ENCODE measurements around the gene SETD2.

Gene SETD2

DNA sequence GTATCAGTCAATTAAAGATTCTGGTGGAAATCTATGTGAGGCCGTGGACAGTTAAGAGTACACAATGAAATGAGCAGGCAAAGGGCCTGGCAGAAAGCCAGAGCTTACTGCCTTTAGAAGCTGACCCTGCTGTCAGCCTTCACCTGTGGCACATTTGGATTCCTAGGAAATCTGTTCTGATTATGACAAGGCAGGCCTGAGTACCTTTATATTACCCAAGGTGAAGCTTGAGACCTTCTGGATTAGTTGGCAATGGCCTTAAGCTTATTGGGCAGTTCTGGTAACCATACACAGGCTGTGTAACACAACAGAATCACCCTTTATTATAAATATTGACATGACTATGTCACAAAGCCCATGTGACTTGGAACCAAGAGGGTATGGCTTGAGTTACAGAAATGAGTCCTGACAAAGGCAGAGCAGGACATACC, 141.3 kb downstream of the SETD2 start:
- H3K4me3 ChIP-seq (ENCODE audit: low read depth, low read length), result no peak overlapping the region
- no peak for TF ChIP-seq CTCF (IDR thresholded peaks at IDR 0.05; ENCODE audit: low read depth, low read length, missing control alignments)
- no peak for DNase-seq (ENCODE audit: low read depth)

DNA sequence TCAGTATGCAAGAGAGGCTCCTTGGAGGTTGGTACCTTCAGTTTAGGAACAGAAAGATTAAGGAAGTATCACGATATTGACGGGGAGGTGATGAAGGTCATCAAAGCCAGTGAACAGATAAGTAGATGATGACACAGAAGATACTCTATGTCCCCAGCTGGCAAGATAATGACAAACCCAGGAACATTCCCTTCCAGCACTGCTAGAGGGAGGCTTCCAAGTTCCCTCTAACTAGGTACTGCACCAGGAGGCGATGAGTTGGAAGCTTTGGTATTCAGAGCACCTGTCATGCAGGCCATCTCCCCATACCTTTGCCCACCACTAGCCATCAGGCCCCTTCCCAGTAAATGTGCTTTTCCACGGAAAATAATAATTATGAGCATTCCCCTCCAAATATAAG, 143.6 kb downstream of the SETD2 start:
- no peak for TF ChIP-seq CTCF (IDR thresholded peaks at IDR 0.05; ENCODE audit: low read depth, low read length, missing control alignments)
- H3K4me3 ChIP-seq (ENCODE audit: low read depth, low read length), result no peak overlapping the region
- DNase-seq (ENCODE audit: low read depth), result no peak

DNA sequence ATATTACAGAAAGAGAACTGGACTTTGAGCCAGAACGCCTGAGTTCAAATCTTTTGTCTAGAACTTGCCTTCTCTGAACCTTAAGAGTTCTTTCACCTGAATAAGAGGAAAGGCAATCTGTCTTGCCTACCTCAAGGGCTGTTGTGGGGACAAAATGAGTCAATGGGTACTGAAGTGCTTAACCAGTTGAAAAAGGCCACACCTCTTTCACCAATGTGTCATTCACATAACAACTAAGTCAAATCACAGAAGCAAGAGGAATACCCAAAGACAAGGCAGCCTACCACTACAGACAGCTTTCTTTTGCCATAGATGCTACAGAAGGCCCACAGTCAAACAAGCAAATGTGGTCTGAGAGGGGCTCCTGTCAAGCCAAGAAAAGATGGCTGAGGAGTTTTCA, 144.7 kb downstream of the SETD2 start:
- H3K4me3 ChIP-seq (ENCODE audit: low read depth, low read length), result no peak overlapping the region
- peak; percentile 47 for DNase-seq (ENCODE audit: low read depth)
- TF ChIP-seq CTCF (IDR thresholded peaks at IDR 0.05; ENCODE audit: low read depth, low read length, missing control alignments), result no peak

GRCh38 chr3:47018269-47018611, 145.7 kb downstream of the SETD2 start:
- TF ChIP-seq CTCF (IDR thresholded peaks at IDR 0.05; ENCODE audit: low read depth, low read length, missing control alignments), result no peak
- H3K4me3 ChIP-seq (ENCODE audit: low read depth, low read length), result no peak overlapping the region
- no peak for DNase-seq (ENCODE audit: low read depth)

- no peak for TF ChIP-seq CTCF (IDR thresholded peaks at IDR 0.05; ENCODE audit: low read depth, low read length, missing control alignments)
Measured at GRCh38 chr3:47017504-47018268, 146.2 kb downstream of the SETD2 start.

DNA sequence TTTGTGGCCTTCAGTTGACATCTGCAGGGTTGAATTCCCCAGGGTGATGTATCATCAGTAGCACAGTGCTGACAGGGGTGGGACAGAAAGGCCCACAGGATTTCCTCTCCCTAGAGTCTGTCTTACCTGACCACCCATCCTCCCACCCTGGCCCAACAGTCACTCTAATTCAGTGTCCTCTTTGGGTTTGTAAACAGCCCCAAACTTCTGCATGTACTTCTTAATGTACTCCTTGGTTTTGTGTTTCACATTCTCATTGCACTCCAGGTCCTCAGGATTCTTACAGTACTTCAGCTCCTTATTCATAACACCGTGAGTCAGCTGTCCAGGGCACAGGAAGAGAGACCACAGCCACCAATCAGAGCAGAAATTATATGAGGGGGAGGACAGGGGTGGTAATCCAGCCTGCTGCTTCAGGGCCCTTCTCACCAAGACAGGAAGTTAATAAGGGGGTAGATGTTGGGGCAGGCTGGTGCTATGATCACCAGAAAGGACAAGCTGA, 146.9 kb downstream of the SETD2 start:
- DNase-seq (ENCODE audit: low read depth), result no peak
- no peak overlapping the region for H3K4me3 ChIP-seq (ENCODE audit: low read depth, low read length)
- TF ChIP-seq CTCF (IDR thresholded peaks at IDR 0.05; ENCODE audit: low read depth, low read length, missing control alignments), result no peak

More at GRCh38 chr3:47017504-47018268, 146.2 kb downstream of the SETD2 start:
- DNase-seq (ENCODE audit: low read depth), result no peak
- no peak overlapping the region for H3K4me3 ChIP-seq (ENCODE audit: low read depth, low read length)

Data from GM12864 (cell line).